Astrocyte of the hippocampus (primary cell): ENCODE results near the gene GTSF1L.

Experiments used
- DNase-seq: peaks from one replicate; pipeline ENCODE4 v3.0.0; 2011; ENCODE audit warnings: low read depth, low spot score

The GTSF1L gene

GRCh38 chr20:43746344-43747137 lies 19.7 kb upstream of the GTSF1L start:
- DNase-seq = no peak

- no peak for DNase-seq
These were observed 18.3 kb upstream of the GTSF1L start for GRCh38 chr20:43744966-43745730.

- DNase-seq = no peak
These were observed 17.4 kb upstream of the GTSF1L start for GRCh38 chr20:43744151-43744611.

GRCh38 chr20:43740642-43741041 lies 13.8 kb upstream of the GTSF1L start:
- DNase-seq = no peak

GRCh38 chr20:43739148-43739749 lies 12.4 kb upstream of the GTSF1L start:
- DNase-seq = no peak

GRCh38 chr20:43737925-43738324 lies 11.1 kb upstream of the GTSF1L start:
- no peak for DNase-seq

- no peak for DNase-seq
These were observed 9.9 kb upstream of the GTSF1L start for GRCh38 chr20:43736588-43737158.

GRCh38 chr20:43731927-43732326 lies 5.1 kb upstream of the GTSF1L start:
- DNase-seq = peak; percentile 42

- DNase-seq = peak; percentile 74
These were observed 4.7 kb upstream of the GTSF1L start for GRCh38 chr20:43731469-43731868.

- no peak for DNase-seq
These were observed 2.0 kb upstream of the GTSF1L start for GRCh38 chr20:43728686-43729255.

GRCh38 chr20:43727980-43728590 lies 1.3 kb upstream of the GTSF1L start:
- DNase-seq = no peak

GRCh38 chr20:43726333-43726732 lies 469 bp downstream of the GTSF1L start:
- DNase-seq = no peak

GRCh38 chr20:43725666-43726065 lies 1.1 kb downstream of the GTSF1L start:
- no peak for DNase-seq

GRCh38 chr20:43724383-43724782 lies 2.4 kb downstream of the GTSF1L start:
- DNase-seq = no peak

GRCh38 chr20:43723735-43724134 lies 3.1 kb downstream of the GTSF1L start:
- DNase-seq = no peak

- no peak for DNase-seq
These were observed 3.6 kb downstream of the GTSF1L start for GRCh38 chr20:43723186-43723585.

- DNase-seq = no peak
These were observed 4.7 kb downstream of the GTSF1L start for GRCh38 chr20:43722153-43722505.

- DNase-seq = no peak
These were observed 5.2 kb downstream of the GTSF1L start for GRCh38 chr20:43721429-43722152.

- DNase-seq = no peak
These were observed 5.7 kb downstream of the GTSF1L start for GRCh38 chr20:43721097-43721428.

GRCh38 chr20:43720007-43720406 lies 6.8 kb downstream of the GTSF1L start:
- DNase-seq = no peak

- DNase-seq = no peak
These were observed 9.2 kb downstream of the GTSF1L start for GRCh38 chr20:43717616-43717995.
